ENCODE results near the gene PKNOX1. TPM values are rescaled to one million over a fixed set of nuclear protein-coding genes. Genes with fewer than 3 reads are reported as not detected.
"Not testable (repeated sequence)": the region's sequence is repeated elsewhere in the genome, so short reads cannot be mapped to it uniquely, and the experiment has no call there.

PKNOX1 gene
- total RNA-seq, 1 experiment from 2014 or later: 30.6 TPM

DNA sequence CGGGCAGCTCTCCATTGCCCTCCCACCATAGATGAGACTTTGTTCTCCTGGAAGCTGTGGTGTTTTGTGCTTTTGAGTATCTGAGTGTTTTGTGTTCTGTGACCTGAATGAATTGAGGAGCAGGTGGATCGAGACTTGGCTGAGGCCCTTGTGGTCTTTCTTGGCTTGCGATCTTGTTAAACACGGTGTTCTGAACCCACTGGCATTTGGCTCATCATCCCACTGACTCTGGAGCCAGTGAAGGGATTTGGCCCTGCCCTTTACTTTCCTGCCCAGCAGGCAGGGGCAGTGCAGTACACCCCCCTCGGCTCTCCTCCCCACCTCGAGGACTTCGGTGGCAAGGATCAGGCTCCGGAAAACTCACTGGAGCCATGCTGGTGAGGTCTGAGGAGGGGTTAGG, 30.6 kb downstream of the PKNOX1 start:
- CTCF ChIA-PET: no interaction called here

DNA sequence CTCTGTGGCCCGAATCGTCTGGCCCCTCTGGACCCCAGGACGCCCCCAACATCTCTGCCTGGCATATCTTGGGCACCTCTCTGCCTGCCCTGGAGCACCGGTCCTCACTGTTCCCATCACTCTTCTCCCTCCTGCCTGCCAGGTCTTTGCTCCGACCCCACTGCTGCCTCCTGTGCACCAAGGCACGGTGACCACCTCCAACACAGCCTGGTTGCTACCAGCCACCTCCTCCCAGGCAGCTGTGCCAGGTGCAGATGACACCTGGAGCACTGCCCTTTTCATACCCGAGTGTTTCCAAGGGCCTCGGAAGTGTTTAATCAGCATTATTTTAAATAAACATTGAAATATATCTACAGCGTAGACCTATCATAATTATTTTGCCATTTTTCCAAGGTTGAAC, 31.3 kb downstream of the PKNOX1 start:
- CTCF ChIA-PET: no interaction called here
- Histone ChIP-seq H3K4me1 (ENCODE audit: insufficient read depth, low read length, poor library complexity, severe bottlenecking) (no peaks in the 10 kb centered on the region), H3K9me3 (ENCODE audit: low read depth, low read length, poor library complexity, severe bottlenecking) (no peaks in the 10 kb centered on the region), H3K4me3 (ENCODE audit: low read depth, low read length, poor library complexity, severe bottlenecking) (no peak overlapping the region), H3K36me3 (ENCODE audit: insufficient read depth, low read length, poor library complexity, severe bottlenecking) (peaks cover 17% of the 10 kb centered on the region), H3K27ac (ENCODE audit: low read depth, low read length, poor library complexity, severe bottlenecking) (no peak overlapping the region), H3K27me3 (replicated peaks; ENCODE audit: insufficient read depth, low read depth, low read length, poor library complexity) (no peaks in the 10 kb centered on the region)
- POLR2A ChIA-PET (ENCODE audit: low non-redundant PET): no interaction called here
- DNase-seq (ENCODE audit: low spot score): no peak
- no TSS peak for BruUV-seq (replicated peaks)
- intact Hi-C loops (cut with micrococcal nuclease; ENCODE audit: unreplicated experiment): no loop called here
- no peak for TF ChIP-seq EZH2 (IDR thresholded peaks at IDR 0.05; ENCODE audit: borderline replicate concordance, low read depth, low read length, poor library complexity, severe bottlenecking)
- TF ChIP-seq, protein P1, sequence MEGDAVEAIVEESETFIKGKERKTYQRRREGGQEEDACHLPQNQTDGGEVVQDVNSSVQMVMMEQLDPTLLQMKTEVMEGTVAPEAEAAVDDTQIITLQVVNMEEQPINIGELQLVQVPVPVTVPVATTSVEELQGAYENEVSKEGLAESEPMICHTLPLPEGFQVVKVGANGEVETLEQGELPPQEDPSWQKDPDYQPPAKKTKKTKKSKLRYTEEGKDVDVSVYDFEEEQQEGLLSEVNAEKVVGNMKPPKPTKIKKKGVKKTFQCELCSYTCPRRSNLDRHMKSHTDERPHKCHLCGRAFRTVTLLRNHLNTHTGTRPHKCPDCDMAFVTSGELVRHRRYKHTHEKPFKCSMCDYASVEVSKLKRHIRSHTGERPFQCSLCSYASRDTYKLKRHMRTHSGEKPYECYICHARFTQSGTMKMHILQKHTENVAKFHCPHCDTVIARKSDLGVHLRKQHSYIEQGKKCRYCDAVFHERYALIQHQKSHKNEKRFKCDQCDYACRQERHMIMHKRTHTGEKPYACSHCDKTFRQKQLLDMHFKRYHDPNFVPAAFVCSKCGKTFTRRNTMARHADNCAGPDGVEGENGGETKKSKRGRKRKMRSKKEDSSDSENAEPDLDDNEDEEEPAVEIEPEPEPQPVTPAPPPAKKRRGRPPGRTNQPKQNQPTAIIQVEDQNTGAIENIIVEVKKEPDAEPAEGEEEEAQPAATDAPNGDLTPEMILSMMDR (conservative IDR thresholded peaks at IDR 0.05; ENCODE audit: low read depth, low read length): no peak

More for the DNA sequence above, 30.6 kb downstream of the PKNOX1 start:
- intact Hi-C loops (cut with micrococcal nuclease; ENCODE audit: unreplicated experiment): no loop called here
- Histone ChIP-seq H3K36me3 (ENCODE audit: insufficient read depth, low read length, poor library complexity, severe bottlenecking) (peaks cover 17% of the 10 kb centered on the region), H3K27me3 (replicated peaks; ENCODE audit: insufficient read depth, low read depth, low read length, poor library complexity) (no peaks in the 10 kb centered on the region), H3K9me3 (ENCODE audit: low read depth, low read length, poor library complexity, severe bottlenecking) (peaks cover 5% of the 10 kb centered on the region), H3K4me1 (ENCODE audit: insufficient read depth, low read length, poor library complexity, severe bottlenecking) (no peaks in the 10 kb centered on the region), H3K27ac (ENCODE audit: low read depth, low read length, poor library complexity, severe bottlenecking) (no peak overlapping the region), H3K4me3 (ENCODE audit: low read depth, low read length, poor library complexity, severe bottlenecking) (no peak overlapping the region)
- BruUV-seq (replicated peaks): no TSS peak
- TF ChIP-seq EZH2 (IDR thresholded peaks at IDR 0.05; ENCODE audit: borderline replicate concordance, low read depth, low read length, poor library complexity, severe bottlenecking): no peak
- TF ChIP-seq, protein P1 (conservative IDR thresholded peaks at IDR 0.05; ENCODE audit: low read depth, low read length): no peak
- no peak for DNase-seq (ENCODE audit: low spot score)
- POLR2A ChIA-PET (ENCODE audit: low non-redundant PET): no interaction called here

DNA sequence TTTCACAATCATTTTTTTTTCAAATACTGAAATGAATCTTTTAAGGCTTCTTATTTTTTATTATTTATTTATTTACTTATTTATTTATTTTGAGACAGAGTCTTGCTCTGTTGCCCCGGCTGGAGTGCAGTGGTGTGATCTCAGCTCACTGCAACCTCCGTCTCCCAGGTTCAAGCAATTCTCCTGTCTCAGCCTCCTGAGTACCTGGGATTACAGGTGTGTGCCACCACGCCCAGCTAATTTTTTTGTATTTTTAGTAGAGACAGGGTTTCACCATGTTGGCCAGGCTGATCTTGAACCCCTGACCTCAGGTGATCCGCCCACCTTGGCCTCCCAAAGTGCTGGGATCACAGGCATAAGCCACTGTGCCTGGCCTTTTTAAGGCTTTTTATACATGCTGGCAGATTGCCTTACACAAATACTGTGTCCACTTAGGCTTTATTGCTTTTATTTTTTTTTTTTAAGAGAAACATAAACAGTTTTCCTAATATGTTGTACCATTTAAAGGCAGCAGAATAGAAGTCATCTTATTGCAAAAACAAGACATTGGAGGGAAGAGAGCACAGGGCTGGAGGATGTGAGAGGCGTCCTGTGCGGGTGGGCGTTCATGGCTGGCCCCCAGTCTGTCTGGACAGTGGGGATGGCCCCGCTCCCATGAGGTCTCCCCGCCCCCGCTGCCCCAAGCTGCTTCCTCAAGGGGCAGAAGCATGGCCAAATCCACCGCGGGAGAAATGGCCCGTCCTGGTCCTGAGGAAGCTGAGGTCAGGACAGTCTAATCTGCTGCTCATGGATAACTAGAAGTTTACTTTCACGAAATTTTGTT, 31.9 kb downstream of the PKNOX1 start:
- H3K27ac ChIP-seq (ENCODE audit: low read depth, low read length, poor library complexity, severe bottlenecking); BruUV-seq (replicated peaks); H3K4me3 ChIP-seq (ENCODE audit: low read depth, low read length, poor library complexity, severe bottlenecking); CTCF ChIA-PET; H3K9me3 ChIP-seq (ENCODE audit: low read depth, low read length, poor library complexity, severe bottlenecking); intact Hi-C loops (cut with micrococcal nuclease; ENCODE audit: unreplicated experiment); H3K4me1 ChIP-seq (ENCODE audit: insufficient read depth, low read length, poor library complexity, severe bottlenecking); H3K27me3 ChIP-seq (replicated peaks; ENCODE audit: insufficient read depth, low read depth, low read length, poor library complexity); DNase-seq (ENCODE audit: low spot score): not testable (repeated sequence)
- POLR2A ChIA-PET (ENCODE audit: low non-redundant PET): interaction anchor here (0.6 kb wide), 1 partner anchor 89 kb away, joined by 3 read pairs; no protein-coding TSS in a partner anchor
- peaks cover 17% of the 10 kb centered on the region for H3K36me3 ChIP-seq (ENCODE audit: insufficient read depth, low read length, poor library complexity, severe bottlenecking)

DNA sequence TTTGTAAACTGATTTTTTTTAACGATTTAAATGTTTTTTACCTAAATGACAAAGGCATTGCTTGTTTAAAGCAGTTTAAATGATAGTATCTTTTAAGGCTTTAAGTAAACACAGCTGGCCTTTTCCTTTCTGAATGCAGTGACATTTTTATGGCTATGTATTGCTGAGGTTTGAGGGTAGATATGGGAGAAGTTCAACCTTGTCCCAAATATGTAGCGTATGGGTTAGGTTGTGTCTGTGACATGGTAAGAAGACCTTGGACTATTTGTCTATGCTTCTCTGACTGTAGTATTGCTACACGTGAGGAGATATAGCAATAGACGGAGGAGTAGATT, 32.5 kb downstream of the PKNOX1 start:
- no peak for DNase-seq (ENCODE audit: low spot score)
- H3K27ac ChIP-seq (ENCODE audit: low read depth, low read length, poor library complexity, severe bottlenecking): no peak overlapping the region
- no peaks in the 10 kb centered on the region for H3K27me3 ChIP-seq (replicated peaks; ENCODE audit: insufficient read depth, low read depth, low read length, poor library complexity)
- H3K36me3 ChIP-seq (ENCODE audit: insufficient read depth, low read length, poor library complexity, severe bottlenecking): peaks cover 17% of the 10 kb centered on the region
- intact Hi-C loops (cut with micrococcal nuclease; ENCODE audit: unreplicated experiment): no loop called here
- TF ChIP-seq, protein P1 (conservative IDR thresholded peaks at IDR 0.05; ENCODE audit: low read depth, low read length): no peak
- TF ChIP-seq EZH2 (IDR thresholded peaks at IDR 0.05; ENCODE audit: borderline replicate concordance, low read depth, low read length, poor library complexity, severe bottlenecking): no peak
- CTCF ChIA-PET: no interaction called here
- POLR2A ChIA-PET (ENCODE audit: low non-redundant PET): interaction anchor here (0.6 kb wide), 1 partner anchor 89 kb away, joined by 3 read pairs; no protein-coding TSS in a partner anchor
- H3K9me3 ChIP-seq (ENCODE audit: low read depth, low read length, poor library complexity, severe bottlenecking): no peaks in the 10 kb centered on the region
- H3K4me1 ChIP-seq (ENCODE audit: insufficient read depth, low read length, poor library complexity, severe bottlenecking): no peaks in the 10 kb centered on the region
- no TSS peak for BruUV-seq (replicated peaks)
- no peak overlapping the region for H3K4me3 ChIP-seq (ENCODE audit: low read depth, low read length, poor library complexity, severe bottlenecking)

Measured in A673 (cell line).